Stomach (tissue), 4 donors: ENCODE measurements around the gene FHOD3.

Experiments used
- CTCF ChIP-seq, 7 experiments: fragments of 450-650 bp in 4 of 7; fragments of 200-600 bp in 3 of 7; sonication (generic) in 3 of 7; IDR thresholded peaks; one replicate each; pipeline ENCODE4 v1.5.1; 2016 to 2019; ENCODE audit warnings: antibody characterized with exemption in 7 of 7, control low read depth in 2 of 7, mild to moderate bottlenecking in 1 of 7
- EP300 ChIP-seq: sonication (generic); formaldehyde crosslinking; IDR thresholded peaks from one replicate; pipeline ENCODE4 v1.6.1; 2017; ENCODE audit warnings: antibody characterized with exemption
- POLR2A ChIP-seq, 4 donors: fragments of 450-650 bp; IDR thresholded peaks; one replicate each; pipeline ENCODE4 v1.6.1; 2016; ENCODE audit warnings: antibody characterized with exemption in 4 of 4, control low read depth in 2 of 4, mild to moderate bottlenecking in 1 of 4, moderate library complexity in 1 of 4

- TF ChIP-seq CTCF (IDR thresholded peaks at IDR 0.05), result no peak
- no peak for TF ChIP-seq POLR2A (IDR thresholded peaks at IDR 0.05)
- TF ChIP-seq EP300, result no peak
Measured at GRCh38 chr18:36375118-36375517, 77.6 kb downstream of the FHOD3 start.
